A549 (cell line): ENCODE data around the gene SOS2. TPM values are rescaled to one million over a fixed set of nuclear protein-coding genes. Genes with fewer than 3 reads are reported as not detected.

Experiments used
- ATAC-seq, 2 experiments: fragments of 200-7000 bp in 1 of 2; fragments of >200 bp in 1 of 2; cut with Nextera tagmentation in 1 of 2; cut with Tn5 transposase in 1 of 2; 3 replicates each; pipeline versions ENCODE4 v1.8.0 to v1.9.1; 2018 to 2020; ENCODE audit warnings: mild to moderate bottlenecking in 1 of 2, moderate library complexity in 1 of 2
- CTCF ChIA-PET: fragments of 300-600 bp; sonication (Branson Sonifier 250); formaldehyde crosslinking; extraction: SDS; loops from one replicate; lab custom pipeline; 2021; ENCODE audit warnings: antibody characterized with exemption, inconsistent platforms; lab: Yijun Ruan, JAX
- POLR2A ChIA-PET: fragments of 350-600 bp; formaldehyde crosslinking; extraction: SDS; loops from one replicate; lab custom pipeline; 2021; ENCODE audit warnings: antibody characterized with exemption, inconsistent platforms; lab: Yijun Ruan, JAX
- DNase-seq, 2 experiments: peaks; one replicate each; pipeline versions ENCODE4 v3.0.0 to v3.0.0-alpha.2; 2011 to 2016; ENCODE audit warnings: low read depth in 1 of 2, low spot score in 1 of 2
- FAIRE-seq: peaks from 2 replicates; lab custom pipeline; 2011; peaks lifted over from hg19 to GRCh38; lab: Jason Lieb, UNC
- H3K27ac ChIP-seq, 2 experiments: fragments of >200 bp; sonication (Bioruptor Twin); formaldehyde crosslinking; 3 replicates each; pipeline ENCODE4 v1.5.1; 2016 to 2017
- H3K4me1 ChIP-seq: fragments of >200 bp; sonication (Bioruptor Twin); formaldehyde crosslinking; 3 replicates; pipeline ENCODE4 v1.6.1; 2016
- H3K4me2 ChIP-seq: fragments of >200 bp; sonication (Bioruptor Twin); formaldehyde crosslinking; 3 replicates; pipeline ENCODE4 v1.6.1; 2016
- H3K4me3 ChIP-seq: fragments of >200 bp; sonication (Bioruptor Twin); formaldehyde crosslinking; 3 replicates; pipeline ENCODE4 v1.5.1; 2016
- H3K9me3 ChIP-seq: fragments of >200 bp; sonication (Bioruptor Twin); formaldehyde crosslinking; 3 replicates; pipeline ENCODE4 v1.6.1; 2016
- ATOH8 ChIP-seq: fragments of 250-450 bp; sonication (Bioruptor Pico); IDR thresholded peaks from 2 replicates; pipeline ENCODE4 v1.5.0; 2020; ENCODE audit warnings: low read depth, mild to moderate bottlenecking, moderate library complexity
- BCL3 ChIP-seq: fragments of >200 bp; sonication (Bioruptor Twin); formaldehyde crosslinking; IDR thresholded peaks from 3 replicates; pipeline ENCODE4 v1.6.1; 2016
- CHD2 ChIP-seq: fragments of 150-350 bp; IDR thresholded peaks from 2 replicates; pipeline ENCODE4 v1.6.1; 2014; ENCODE audit warnings: low read length; ENCODE audit not compliant: partially characterized antibody
- CHD4 ChIP-seq: fragments of 200-600 bp; sonication (generic); IDR thresholded peaks from 2 replicates; pipeline ENCODE4 v1.6.1; 2016; ENCODE audit warnings: antibody characterized with exemption, mild to moderate bottlenecking, borderline replicate concordance
- CTCF ChIP-seq: fragments of >200 bp; sonication (Bioruptor Twin); formaldehyde crosslinking; IDR thresholded peaks from 3 replicates; pipeline ENCODE4 v1.5.1; 2016
- EHMT2 ChIP-seq: fragments of 200-600 bp; sonication (generic); IDR thresholded peaks from 2 replicates; pipeline ENCODE4 v1.6.1; 2016; ENCODE audit warnings: antibody characterized with exemption, low read depth, mild to moderate bottlenecking, moderate library complexity
- ESRRA ChIP-seq: fragments of 150-350 bp; IDR thresholded peaks from 2 replicates; pipeline ENCODE4 v1.6.1; 2014; ENCODE audit warnings: mild to moderate bottlenecking, low read length, borderline replicate concordance
- FOXS1 ChIP-seq: fragments of 250-450 bp; sonication (Bioruptor Pico); IDR thresholded peaks from 2 replicates; pipeline ENCODE4 v1.5.0; 2020; ENCODE audit warnings: mild to moderate bottlenecking, moderate library complexity
- GATA3 ChIP-seq: IDR thresholded peaks from 2 replicates; pipeline ENCODE4 v1.6.1; 2012; ENCODE audit warnings: borderline replicate concordance
- HDAC2 ChIP-seq: fragments of 200-600 bp; sonication (generic); IDR thresholded peaks from 2 replicates; pipeline ENCODE4 v1.6.1; 2016
- HES2 ChIP-seq: fragments of >200 bp; sonication (Bioruptor Twin); formaldehyde crosslinking; IDR thresholded peaks from 2 replicates; pipeline ENCODE4 v1.6.1; 2016
- HEYL ChIP-seq: fragments of 250-450 bp; sonication (Bioruptor Pico); IDR thresholded peaks from 2 replicates; pipeline ENCODE4 v1.8.0; 2021; ENCODE audit warnings: mild to moderate bottlenecking, moderate library complexity
- HOXA7 ChIP-seq: fragments of 250-450 bp; sonication (Bioruptor Pico); IDR thresholded peaks from 2 replicates; pipeline ENCODE4 v1.5.0; 2020; ENCODE audit warnings: mild to moderate bottlenecking, moderate library complexity
- HOXB5 ChIP-seq: fragments of 250-450 bp; sonication (Bioruptor Pico); IDR thresholded peaks from 2 replicates; pipeline ENCODE4 v1.5.0; 2020; ENCODE audit warnings: mild to moderate bottlenecking, moderate library complexity
- MYC ChIP-seq: IDR thresholded peaks from 2 replicates; pipeline ENCODE4 v1.6.1; 2012; ENCODE audit warnings: mild to moderate bottlenecking, inconsistent platforms, low read length, improper control_type of control experiment, borderline replicate concordance
- NFE2L2 ChIP-seq: fragments of 150-350 bp; conservative IDR thresholded peaks from 2 replicates; pipeline ENCODE4 v1.6.1; 2014; ENCODE audit warnings: low read length
- NPAS2 ChIP-seq: fragments of 250-450 bp; sonication (Bioruptor Pico); IDR thresholded peaks from 2 replicates; pipeline ENCODE4 v1.8.0; 2022; ENCODE audit warnings: mild to moderate bottlenecking, moderate library complexity, borderline replicate concordance
- POLR2A ChIP-seq: IDR thresholded peaks from 2 replicates; pipeline ENCODE4 v1.6.1; 2012; ENCODE audit warnings: mild to moderate bottlenecking, low read length
- POLR2AphosphoS2 ChIP-seq: conservative IDR thresholded peaks from 2 replicates; pipeline ENCODE4 v1.6.1; 2012; ENCODE audit warnings: low read length, improper control_type of control experiment, inconsistent platforms
- RCOR1 ChIP-seq: fragments of 150-350 bp; IDR thresholded peaks from 2 replicates; pipeline ENCODE4 v1.6.1; 2014; ENCODE audit warnings: antibody characterized with exemption, low read length, low read depth
- SREBF2 ChIP-seq: fragments of 450-650 bp; IDR thresholded peaks from 2 replicates; pipeline ENCODE4 v1.6.1; 2014; ENCODE audit warnings: mild to moderate bottlenecking, moderate library complexity
- ZNF302 ChIP-seq: fragments of 250-450 bp; sonication (Bioruptor Pico); IDR thresholded peaks from 2 replicates; pipeline ENCODE4 v1.9.0; 2021; ENCODE audit warnings: inconsistent platforms, mild to moderate bottlenecking, moderate library complexity
- ZSCAN20 ChIP-seq: fragments of 250-450 bp; sonication (Bioruptor Pico); IDR thresholded peaks from 2 replicates; pipeline ENCODE4 v1.8.0; 2022; ENCODE audit warnings: mild to moderate bottlenecking, moderate library complexity
- WGBS: methylation state at CpG from one replicate; pipeline ENCODE4 v1.1.6; 2017; ENCODE audit errors: missing lambda C conversion rate; 5-methylcytosine and 5-hydroxymethylcytosine counted together
- polyA plus RNA-seq, 4 experiments: library from polyadenylated mRNA; depleted of rRNA in 3 of 4; stranded (reverse); fragments of >200 nt; fragmentation: RNase III in 1 of 4; extraction: RNeasy Plus Mini Kit Qiagen cat#74134 plus additional on column Dnase treatment in 1 of 4; gene quantifications; 2 replicates in 3 of 4; 3 replicates in 1 of 4; pipeline ENCODE4 v1.2.3, GENCODE V29; 2011 to 2017
- TF ChIP-seq, protein P1 (sequence below): IDR thresholded peaks from 2 replicates; pipeline ENCODE4 v1.6.1; 2012
- TF ChIP-seq, protein P2 (sequence below): fragments of 450-650 bp; IDR thresholded peaks from 2 replicates; pipeline ENCODE4 v1.6.1; 2014; ENCODE audit warnings: antibody characterized with exemption

SOS2 gene
- polyA plus RNA-seq, 2 of the 4 experiments (the other 2 are of a cell fraction), result 9.6 to 23.0 TPM

- 0 out of 3 replicates have a peak, but pooled peaks cover 7% of the 10 kb centered on the region for H3K4me1 ChIP-seq
- H3K4me3 ChIP-seq, result no peak overlapping the region
- no peak overlapping the region for H3K27ac ChIP-seq
- H3K4me2 ChIP-seq, result no peak overlapping the region
- TF ChIP-seq SREBF2, result no peak
- TF ChIP-seq EHMT2, result no peak
- TF ChIP-seq CHD2, result no peak
- TF ChIP-seq HOXB5 (CRISPR knock-in tag), result no peak
- TF ChIP-seq ATOH8 (CRISPR knock-in tag), result no peak
- no peak for TF ChIP-seq HDAC2
- no peak for TF ChIP-seq FOXS1 (CRISPR knock-in tag)
- no peak for TF ChIP-seq CHD4
- TF ChIP-seq BCL3, result no peak
- TF ChIP-seq, protein P1, sequence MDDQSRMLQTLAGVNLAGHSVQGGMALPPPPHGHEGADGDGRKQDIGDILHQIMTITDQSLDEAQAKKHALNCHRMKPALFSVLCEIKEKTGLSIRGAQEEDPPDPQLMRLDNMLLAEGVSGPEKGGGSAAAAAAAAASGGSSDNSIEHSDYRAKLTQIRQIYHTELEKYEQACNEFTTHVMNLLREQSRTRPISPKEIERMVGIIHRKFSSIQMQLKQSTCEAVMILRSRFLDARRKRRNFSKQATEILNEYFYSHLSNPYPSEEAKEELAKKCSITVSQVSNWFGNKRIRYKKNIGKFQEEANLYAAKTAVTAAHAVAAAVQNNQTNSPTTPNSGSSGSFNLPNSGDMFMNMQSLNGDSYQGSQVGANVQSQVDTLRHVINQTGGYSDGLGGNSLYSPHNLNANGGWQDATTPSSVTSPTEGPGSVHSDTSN, result no peak
- no peak for TF ChIP-seq POLR2A
- TF ChIP-seq ESRRA, result no peak
- TF ChIP-seq HOXA7 (CRISPR knock-in tag), result no peak
- TF ChIP-seq NFE2L2, result no peak
- TF ChIP-seq RCOR1, result no peak
- TF ChIP-seq ZNF302 (CRISPR knock-in tag), result no peak
- no peak for TF ChIP-seq GATA3
- H3K9me3 ChIP-seq, result no peaks in the 10 kb centered on the region
- CTCF ChIA-PET, result interaction anchor here (0.9 to 8.4 kb wide), 4 partner anchors 16 to 225 kb away, joined by 3 to 62 read pairs (median 14); no protein-coding TSS in a partner anchor
- WGBS, result 47% methylated on average over 2 of the region's 2 CpGs
- DNase-seq (no peak), FAIRE-seq (no peak), ATAC-seq (no peak)
- POLR2A ChIA-PET, result no interaction called here
These were observed 142.6 kb downstream of the SOS2 start for GRCh38 chr14:50088731-50089130.

- no peak overlapping the region for H3K27ac ChIP-seq
- no peak overlapping the region for H3K4me2 ChIP-seq
- H3K4me3 ChIP-seq, result no peak overlapping the region
- no peak for TF ChIP-seq ZNF302 (CRISPR knock-in tag)
- no peak for TF ChIP-seq NPAS2 (CRISPR knock-in tag)
- TF ChIP-seq MYC, result no peak
- no peaks in the 10 kb centered on the region for H3K9me3 ChIP-seq
- ChIA-PET CTCF (interaction anchor here (0.6 to 8.4 kb wide), 7 partner anchors 16 to 235 kb away, joined by 3 to 62 read pairs (median 4); no protein-coding TSS in a partner anchor), POLR2A (no interaction called here)
- 51% methylated on average over 2 of the region's 2 CpGs for WGBS
- 0 out of 3 replicates have a peak, but pooled peaks cover 7% of the 10 kb centered on the region for H3K4me1 ChIP-seq
- no peak for FAIRE-seq
- no peak for DNase-seq
- ATAC-seq, result no peak
These were observed 143.3 kb downstream of the SOS2 start for GRCh38 chr14:50088117-50088515.

DNA sequence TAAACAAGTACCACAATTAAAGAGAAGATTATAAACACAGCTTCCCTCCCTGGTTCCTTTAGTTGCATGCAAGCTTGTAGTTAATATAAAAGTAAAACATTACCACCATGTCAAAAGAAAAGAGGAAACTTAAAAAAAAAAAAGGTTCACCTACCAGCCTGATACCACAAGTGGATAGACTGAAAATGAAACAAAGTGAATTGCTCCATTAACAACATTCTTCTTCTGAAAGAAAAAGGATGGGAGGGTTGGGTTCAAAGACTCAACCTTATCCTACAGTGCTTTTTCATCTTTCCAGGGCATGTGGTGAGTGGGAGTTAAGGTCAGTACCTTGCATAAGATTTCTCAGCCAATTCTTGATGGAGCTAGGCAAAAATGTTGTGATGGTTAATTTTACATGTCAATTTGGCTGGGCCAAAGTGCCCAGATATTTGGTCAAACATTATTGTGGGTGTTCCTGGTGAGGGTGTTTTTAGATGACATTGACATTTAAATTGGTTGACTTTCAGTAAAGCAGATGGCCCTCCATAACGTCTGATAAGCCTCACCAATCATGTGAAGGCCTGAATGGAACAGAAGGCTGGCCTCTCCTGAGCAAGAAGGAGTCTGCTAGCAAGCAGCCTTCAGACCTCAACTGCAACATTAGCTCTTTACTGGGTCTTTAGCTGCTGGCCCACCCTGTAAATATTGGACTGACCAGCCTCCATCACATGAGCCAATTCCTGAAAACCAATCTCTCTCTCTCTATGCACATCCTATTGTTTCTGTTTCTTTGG is 143.8 kb downstream of the SOS2 start:
- TF ChIP-seq SREBF2 (no peak), ZSCAN20 (no peak), POLR2AphosphoS2 (no peak), HES2 (no peak), HEYL (no peak), CTCF (no peak)
- TF ChIP-seq, protein P1, result no peak
- TF ChIP-seq, protein P2, sequence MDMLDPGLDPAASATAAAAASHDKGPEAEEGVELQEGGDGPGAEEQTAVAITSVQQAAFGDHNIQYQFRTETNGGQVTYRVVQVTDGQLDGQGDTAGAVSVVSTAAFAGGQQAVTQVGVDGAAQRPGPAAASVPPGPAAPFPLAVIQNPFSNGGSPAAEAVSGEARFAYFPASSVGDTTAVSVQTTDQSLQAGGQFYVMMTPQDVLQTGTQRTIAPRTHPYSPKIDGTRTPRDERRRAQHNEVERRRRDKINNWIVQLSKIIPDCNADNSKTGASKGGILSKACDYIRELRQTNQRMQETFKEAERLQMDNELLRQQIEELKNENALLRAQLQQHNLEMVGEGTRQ, result no peak
- no peak for FAIRE-seq

More for the DNA sequence above, 143.8 kb downstream of the SOS2 start:
- no peak overlapping the region for H3K4me3 ChIP-seq
- no peaks in the 10 kb centered on the region for H3K9me3 ChIP-seq
- CTCF ChIA-PET, result interaction anchor here (0.6 to 8.4 kb wide), 6 partner anchors 17 to 234 kb away, joined by 3 to 62 read pairs (median 5); no protein-coding TSS in a partner anchor
- WGBS, result 76% methylated on average over 1 of the region's 1 CpG
- H3K27ac ChIP-seq, result no peak overlapping the region
- 0 out of 3 replicates have a peak, but pooled peaks cover 7% of the 10 kb centered on the region for H3K4me1 ChIP-seq
- POLR2A ChIA-PET, result no interaction called here
- no peak overlapping the region for H3K4me2 ChIP-seq
- ATAC-seq (no peak), DNase-seq (no peak)
